Sigmoid colon (tissue), 4 donors: Measurements from ENCODE around the gene VSIG8.

ENCODE experiments used
- EP300 ChIP-seq, 4 donors: sonication (generic); formaldehyde crosslinking; IDR thresholded peaks; one replicate each; pipeline ENCODE4 v1.6.1; 2017; ENCODE audit warnings: antibody characterized with exemption in 4 of 4
- POLR2AphosphoS5 ChIP-seq, 4 donors: sonication (generic); formaldehyde crosslinking; IDR thresholded peaks; one replicate each; pipeline ENCODE4 v1.6.1; 2017; ENCODE audit warnings: antibody characterized with exemption in 4 of 4
- TF ChIP-seq, protein P1 (sequence below), 4 experiments: fragments of 450-650 bp in 3 of 4; fragments of 200-600 bp in 1 of 4; IDR thresholded peaks; one replicate each; pipeline ENCODE4 v1.5.1; 2016 to 2019; ENCODE audit warnings: antibody characterized with exemption in 4 of 4, mild to moderate bottlenecking in 3 of 4, moderate library complexity in 2 of 4

GRCh38 chr1:159870704-159871103 is 8.2 kb upstream of the VSIG8 start:
- TF ChIP-seq POLR2AphosphoS5 (IDR thresholded peaks at IDR 0.05) = no peak
- TF ChIP-seq, protein P1, sequence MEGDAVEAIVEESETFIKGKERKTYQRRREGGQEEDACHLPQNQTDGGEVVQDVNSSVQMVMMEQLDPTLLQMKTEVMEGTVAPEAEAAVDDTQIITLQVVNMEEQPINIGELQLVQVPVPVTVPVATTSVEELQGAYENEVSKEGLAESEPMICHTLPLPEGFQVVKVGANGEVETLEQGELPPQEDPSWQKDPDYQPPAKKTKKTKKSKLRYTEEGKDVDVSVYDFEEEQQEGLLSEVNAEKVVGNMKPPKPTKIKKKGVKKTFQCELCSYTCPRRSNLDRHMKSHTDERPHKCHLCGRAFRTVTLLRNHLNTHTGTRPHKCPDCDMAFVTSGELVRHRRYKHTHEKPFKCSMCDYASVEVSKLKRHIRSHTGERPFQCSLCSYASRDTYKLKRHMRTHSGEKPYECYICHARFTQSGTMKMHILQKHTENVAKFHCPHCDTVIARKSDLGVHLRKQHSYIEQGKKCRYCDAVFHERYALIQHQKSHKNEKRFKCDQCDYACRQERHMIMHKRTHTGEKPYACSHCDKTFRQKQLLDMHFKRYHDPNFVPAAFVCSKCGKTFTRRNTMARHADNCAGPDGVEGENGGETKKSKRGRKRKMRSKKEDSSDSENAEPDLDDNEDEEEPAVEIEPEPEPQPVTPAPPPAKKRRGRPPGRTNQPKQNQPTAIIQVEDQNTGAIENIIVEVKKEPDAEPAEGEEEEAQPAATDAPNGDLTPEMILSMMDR (IDR thresholded peaks at IDR 0.05) = no peak
- no peak for TF ChIP-seq EP300 (IDR thresholded peaks at IDR 0.05)
